Stomach (tissue), 4 donors: ENCODE measurements around the gene ABCC10.

Source experiments
- EP300 ChIP-seq: sonication (generic); formaldehyde crosslinking; IDR thresholded peaks from one replicate; pipeline ENCODE4 v1.6.1; 2017; ENCODE audit warnings: antibody characterized with exemption
- POLR2A ChIP-seq, 4 donors: fragments of 450-650 bp; IDR thresholded peaks; one replicate each; pipeline ENCODE4 v1.6.1; 2016; ENCODE audit warnings: antibody characterized with exemption in 4 of 4, control low read depth in 2 of 4, mild to moderate bottlenecking in 1 of 4, moderate library complexity in 1 of 4
- POLR2AphosphoS5 ChIP-seq, 3 donors: sonication (generic); formaldehyde crosslinking; IDR thresholded peaks; one replicate each; pipeline ENCODE4 v1.6.1; 2016; ENCODE audit warnings: antibody characterized with exemption in 3 of 3
- TF ChIP-seq, protein P1 (sequence below), 7 experiments: fragments of 450-650 bp in 4 of 7; fragments of 200-600 bp in 3 of 7; sonication (generic) in 3 of 7; IDR thresholded peaks; one replicate each; pipeline ENCODE4 v1.5.1; 2016 to 2019; ENCODE audit warnings: antibody characterized with exemption in 7 of 7, control low read depth in 2 of 7, mild to moderate bottlenecking in 1 of 7

DNA sequence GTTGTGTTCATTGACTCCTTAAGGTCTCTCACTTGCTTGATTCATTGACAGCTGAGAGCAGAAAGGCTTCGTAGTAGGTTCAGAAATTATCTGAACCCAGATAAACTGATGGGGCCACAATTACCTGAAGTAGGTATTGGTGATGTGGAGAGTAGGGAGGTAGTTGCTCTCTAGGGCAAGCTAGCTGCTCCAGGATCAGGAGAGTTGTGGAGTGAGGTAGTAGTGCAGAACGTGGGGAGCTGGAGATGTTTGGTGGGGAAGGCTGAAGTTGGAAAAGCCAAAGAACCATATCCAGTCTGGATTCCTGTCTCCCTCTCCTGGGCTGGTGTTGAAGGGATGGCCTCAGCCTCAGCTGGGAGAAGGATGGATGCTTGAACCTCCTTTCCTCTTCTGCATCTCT lies 65.9 kb downstream of the ABCC10 start:
- TF ChIP-seq POLR2A (IDR thresholded peaks at IDR 0.05): no peak
- TF ChIP-seq, protein P1, sequence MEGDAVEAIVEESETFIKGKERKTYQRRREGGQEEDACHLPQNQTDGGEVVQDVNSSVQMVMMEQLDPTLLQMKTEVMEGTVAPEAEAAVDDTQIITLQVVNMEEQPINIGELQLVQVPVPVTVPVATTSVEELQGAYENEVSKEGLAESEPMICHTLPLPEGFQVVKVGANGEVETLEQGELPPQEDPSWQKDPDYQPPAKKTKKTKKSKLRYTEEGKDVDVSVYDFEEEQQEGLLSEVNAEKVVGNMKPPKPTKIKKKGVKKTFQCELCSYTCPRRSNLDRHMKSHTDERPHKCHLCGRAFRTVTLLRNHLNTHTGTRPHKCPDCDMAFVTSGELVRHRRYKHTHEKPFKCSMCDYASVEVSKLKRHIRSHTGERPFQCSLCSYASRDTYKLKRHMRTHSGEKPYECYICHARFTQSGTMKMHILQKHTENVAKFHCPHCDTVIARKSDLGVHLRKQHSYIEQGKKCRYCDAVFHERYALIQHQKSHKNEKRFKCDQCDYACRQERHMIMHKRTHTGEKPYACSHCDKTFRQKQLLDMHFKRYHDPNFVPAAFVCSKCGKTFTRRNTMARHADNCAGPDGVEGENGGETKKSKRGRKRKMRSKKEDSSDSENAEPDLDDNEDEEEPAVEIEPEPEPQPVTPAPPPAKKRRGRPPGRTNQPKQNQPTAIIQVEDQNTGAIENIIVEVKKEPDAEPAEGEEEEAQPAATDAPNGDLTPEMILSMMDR (IDR thresholded peaks at IDR 0.05): no peak
- no peak for TF ChIP-seq EP300
- TF ChIP-seq POLR2AphosphoS5 (IDR thresholded peaks at IDR 0.05): no peak
